WTC11 (cell line): ENCODE measurements around the gene IPPK. TPM values are rescaled to one million over a fixed set of nuclear protein-coding genes. Genes with fewer than 3 reads are reported as not detected.

Experiments used
- ATAC-seq: fragments of 200-7000 bp; cut with Tn5 transposase; 2 replicates; pipeline ENCODE4 v1.10.0; 2021; ENCODE audit warnings: mild to moderate bottlenecking, moderate library complexity
- CTCF ChIA-PET: fragments of 300-600 bp; sonication (Branson Sonifier 250); formaldehyde crosslinking; loops from one replicate; lab custom pipeline; 2021; ENCODE audit warnings: antibody characterized with exemption; lab: Charles Lee
- POLR2A ChIA-PET: fragments of 350-600 bp; sonication (Branson Sonifier 250); formaldehyde crosslinking; loops from one replicate; lab custom pipeline; 2021; ENCODE audit warnings: antibody characterized with exemption; lab: Charles Lee
- DNase-seq: peaks from one replicate; pipeline ENCODE4 v3.0.0; 2021; ENCODE audit warnings: low spot score
- H3K27ac Mint-ChIP-seq: 2 replicates; pipeline ENCODE4 v1.8.0; 2021; ENCODE audit warnings: mixed read lengths
- H3K27me3 Mint-ChIP-seq: 2 replicates; pipeline ENCODE4 v1.8.0; 2021; ENCODE audit warnings: low read depth, mild to moderate bottlenecking, moderate library complexity, mixed read lengths
- H3K36me3 Mint-ChIP-seq: 2 replicates; pipeline ENCODE4 v1.8.0; 2021; ENCODE audit warnings: mixed read lengths
- H3K4me1 Mint-ChIP-seq: 2 replicates; pipeline ENCODE4 v1.8.0; 2022; ENCODE audit warnings: mixed read lengths
- H3K4me3 Mint-ChIP-seq: 2 replicates; pipeline ENCODE4 v1.8.0; 2021; ENCODE audit warnings: mild to moderate bottlenecking, moderate library complexity, mixed read lengths
- H3K9me3 Mint-ChIP-seq: 2 replicates; pipeline ENCODE4 v1.8.0; 2021; ENCODE audit warnings: mixed read lengths
- AR ChIP-seq: fragments of 250-450 bp; sonication (Bioruptor Pico); IDR thresholded peaks from 2 replicates; pipeline ENCODE4 v1.9.0; 2021; ENCODE audit warnings: mild to moderate bottlenecking
- ARID4B ChIP-seq: sonication (generic); formaldehyde crosslinking; IDR thresholded peaks from 2 replicates; pipeline ENCODE4 v1.8.0; 2023; ENCODE audit warnings: missing genetic modification reagents, mild to moderate bottlenecking, borderline replicate concordance
- CBFB ChIP-seq: sonication (generic); formaldehyde crosslinking; IDR thresholded peaks from 2 replicates; pipeline ENCODE4 v1.8.1; 2022; ENCODE audit warnings: mild to moderate bottlenecking, low read depth, missing genetic modification reagents
- CDX4 ChIP-seq: fragments of 250-450 bp; sonication (Bioruptor Pico); IDR thresholded peaks from 2 replicates; pipeline ENCODE4 v1.9.0; 2021; ENCODE audit warnings: moderate library complexity, mild to moderate bottlenecking, inconsistent platforms, borderline replicate concordance
- E2F5 ChIP-seq: sonication (generic); formaldehyde crosslinking; IDR thresholded peaks from 2 replicates; pipeline ENCODE4 v1.8.1; 2022; ENCODE audit warnings: mild to moderate bottlenecking, moderate library complexity, missing genetic modification reagents
- HMGA2 ChIP-seq: fragments of 250-450 bp; sonication (Bioruptor Pico); IDR thresholded peaks from 2 replicates; pipeline ENCODE4 v1.4.0; 2021; ENCODE audit warnings: mild to moderate bottlenecking, moderate library complexity
- IRF1 ChIP-seq: sonication (generic); formaldehyde crosslinking; IDR thresholded peaks from 2 replicates; pipeline ENCODE4 v1.8.0; 2023; ENCODE audit warnings: missing genetic modification reagents
- IRF2 ChIP-seq: sonication (generic); formaldehyde crosslinking; IDR thresholded peaks from 2 replicates; pipeline ENCODE4 v1.8.0; 2022; ENCODE audit warnings: low read depth, missing genetic modification reagents, borderline replicate concordance
- JAZF1 ChIP-seq: fragments of 250-450 bp; sonication (Bioruptor Pico); IDR thresholded peaks from 2 replicates; pipeline ENCODE4 v1.9.0; 2021; ENCODE audit warnings: moderate library complexity, mild to moderate bottlenecking, inconsistent platforms
- MXD4 ChIP-seq: fragments of 250-450 bp; sonication (Bioruptor Pico); IDR thresholded peaks from 2 replicates; pipeline ENCODE4 v1.8.0; 2021; ENCODE audit warnings: mild to moderate bottlenecking, moderate library complexity, borderline replicate concordance
- PRDM15 ChIP-seq: sonication (generic); formaldehyde crosslinking; IDR thresholded peaks from 2 replicates; pipeline ENCODE4 v1.8.0; 2022; ENCODE audit warnings: missing genetic modification reagents
- RELA ChIP-seq: sonication (generic); formaldehyde crosslinking; IDR thresholded peaks from 2 replicates; pipeline ENCODE4 v1.8.1; 2022; ENCODE audit warnings: missing genetic modification reagents, mild to moderate bottlenecking, borderline replicate concordance
- TCF7 ChIP-seq: sonication (generic); formaldehyde crosslinking; IDR thresholded peaks from 2 replicates; pipeline ENCODE4 v1.8.0; 2022; ENCODE audit warnings: mild to moderate bottlenecking, low read depth, missing genetic modification reagents, moderate library complexity
- TEAD1 ChIP-seq: sonication (generic); formaldehyde crosslinking; IDR thresholded peaks from 2 replicates; pipeline ENCODE4 v1.8.0; 2022; ENCODE audit warnings: mild to moderate bottlenecking, missing genetic modification reagents
- USF1 ChIP-seq: sonication (generic); formaldehyde crosslinking; IDR thresholded peaks from 2 replicates; pipeline ENCODE4 v1.8.0; 2022; ENCODE audit warnings: mild to moderate bottlenecking, missing genetic modification reagents
- USF2 ChIP-seq: sonication (generic); formaldehyde crosslinking; IDR thresholded peaks from 2 replicates; pipeline ENCODE4 v1.8.1; 2023; ENCODE audit warnings: mild to moderate bottlenecking, missing genetic modification reagents, moderate library complexity
- ZNF232 ChIP-seq: sonication (generic); formaldehyde crosslinking; IDR thresholded peaks from 2 replicates; pipeline ENCODE4 v1.8.0; 2022; ENCODE audit warnings: mild to moderate bottlenecking, missing genetic modification reagents
- ZNF263 ChIP-seq: sonication (generic); formaldehyde crosslinking; IDR thresholded peaks from 2 replicates; pipeline ENCODE4 v1.8.1; 2022; ENCODE audit warnings: low read depth, mild to moderate bottlenecking, moderate library complexity, missing genetic modification reagents
- ZNF317 ChIP-seq: sonication (generic); formaldehyde crosslinking; IDR thresholded peaks from 2 replicates; pipeline ENCODE4 v1.8.1; 2023; ENCODE audit warnings: low read depth, mild to moderate bottlenecking, moderate library complexity, missing genetic modification reagents, borderline replicate concordance
- total RNA-seq: library from RNA; stranded (reverse); gene quantifications from 3 replicates; pipeline ENCODE4 v1.2.3, GENCODE V29; 2021

The IPPK gene
- total RNA-seq, 1 experiment from 2014 or later, result 8.6 TPM

GRCh38 chr9:92639124-92639523 lies 30.8 kb downstream of the IPPK start (continued):
- TF ChIP-seq ZNF232 (CRISPR knock-in tag) (no peak), E2F5 (no peak), RELA (CRISPR knock-in tag) (no peak)

GRCh38 chr9:92638621-92639101 lies 31.3 kb downstream of the IPPK start:
- DNase-seq (no peak), ATAC-seq (no peak)
- H3K9me3 Mint-ChIP-seq, result no peaks in the 10 kb centered on the region
- POLR2A ChIA-PET, result no interaction called here
- CTCF ChIA-PET, result no interaction called here
- H3K27me3 Mint-ChIP-seq, result no peaks in the 10 kb centered on the region
- peaks cover 15% of the 10 kb centered on the region for H3K36me3 Mint-ChIP-seq
- no peak overlapping the region for H3K4me3 Mint-ChIP-seq
- H3K4me1 Mint-ChIP-seq, result no peaks in the 10 kb centered on the region
- H3K27ac Mint-ChIP-seq, result no peak overlapping the region
- TF ChIP-seq ARID4B (CRISPR knock-in tag) (no peak), ZNF232 (CRISPR knock-in tag) (no peak), MXD4 (CRISPR knock-in tag) (no peak), ZNF263 (no peak), PRDM15 (CRISPR knock-in tag) (no peak), USF1 (CRISPR knock-in tag) (no peak), E2F5 (no peak), IRF2 (CRISPR knock-in tag) (no peak), AR (no peak), HMGA2 (CRISPR knock-in tag) (no peak), TEAD1 (CRISPR knock-in tag) (no peak), IRF1 (CRISPR knock-in tag) (no peak), CBFB (CRISPR knock-in tag) (no peak), USF2 (no peak), ZNF317 (no peak), TCF7 (CRISPR knock-in tag) (no peak), JAZF1 (CRISPR knock-in tag) (no peak), CDX4 (no peak)
